GM18858 (cell line): ENCODE data around the gene OBSCN.

Source experiments
- ATAC-seq: cut with Tn5 transposase; IDR thresholded peaks from one replicate; pipeline ENCODE4 v1.9.1; 2021; ENCODE audit not compliant: unreplicated experiment

OBSCN gene

GRCh38 chr1:228364068-228364705 lies 156.3 kb downstream of the OBSCN start:
- no peak for ATAC-seq

GRCh38 chr1:228364706-228365213 lies 156.9 kb downstream of the OBSCN start:
- ATAC-seq: no peak

GRCh38 chr1:228365271-228366061 lies 157.6 kb downstream of the OBSCN start:
- ATAC-seq: no peak

GRCh38 chr1:228366062-228366865 lies 158.4 kb downstream of the OBSCN start:
- ATAC-seq: no peak

GRCh38 chr1:228366866-228367741 lies 159.3 kb downstream of the OBSCN start:
- ATAC-seq: no peak

GRCh38 chr1:228367798-228368791 lies 160.3 kb downstream of the OBSCN start:
- ATAC-seq: no peak

- ATAC-seq: no peak
Observed at GRCh38 chr1:228368801-228369607, 161.2 kb downstream of the OBSCN start.

GRCh38 chr1:228369608-228370438 lies 162.0 kb downstream of the OBSCN start:
- no peak for ATAC-seq

- no peak for ATAC-seq
Observed at GRCh38 chr1:228370439-228370940, 162.6 kb downstream of the OBSCN start.

GRCh38 chr1:228370941-228371740 lies 163.3 kb downstream of the OBSCN start:
- ATAC-seq: no peak

GRCh38 chr1:228371741-228372182 lies 163.9 kb downstream of the OBSCN start:
- ATAC-seq: no peak

GRCh38 chr1:228372183-228373003 lies 164.5 kb downstream of the OBSCN start:
- no peak for ATAC-seq

- ATAC-seq: no peak
Observed at GRCh38 chr1:228373004-228373680, 165.3 kb downstream of the OBSCN start.

- no peak for ATAC-seq
Observed at GRCh38 chr1:228373681-228374571, 166.1 kb downstream of the OBSCN start.
